ENCODE data around the gene WDR45. TPM values are rescaled to one million over a fixed set of nuclear protein-coding genes. Genes with fewer than 3 reads are reported as not detected.

WDR45 gene
- total RNA-seq, 1 experiment from 2014 or later = 42.7 TPM

- intact Hi-C loops (cut with micrococcal nuclease; ENCODE audit: unreplicated experiment) = loop anchor here (2.0 to 10.0 kb wide), 4 partner anchors 40 to 237 kb away; partner anchors contain the start of genes GRIPAP1, HDAC6, KCND1 and PIM2
- DNase-seq = no peak
- peaks cover 58% of the 10 kb centered on the region for H3K36me3 Mint-ChIP-seq (ENCODE audit: insufficient read depth, unreplicated experiment)
- H3K9me3 Mint-ChIP-seq (ENCODE audit: low read depth, unreplicated experiment) = no peaks in the 10 kb centered on the region
- TSS peak; percentile 68 for BruUV-seq (replicated peaks)
- TF ChIP-seq CTCF (IDR thresholded peaks at IDR 0.05; ENCODE audit: unreplicated experiment) = no peak
- CTCF ChIA-PET = no interaction called here
- H3K27ac Mint-ChIP-seq (ENCODE audit: unreplicated experiment) = peak overlapping the region; percentile 93
- H3K4me3 Mint-ChIP-seq (ENCODE audit: low read depth, unreplicated experiment) = peak overlapping the region; percentile 89
- H3K4me1 Mint-ChIP-seq (ENCODE audit: low read depth, unreplicated experiment) = peaks cover 36% of the 10 kb centered on the region
- H3K27me3 Mint-ChIP-seq (ENCODE audit: unreplicated experiment) = no peaks in the 10 kb centered on the region
Measured at GRCh38 chrX:49041744-49042580, 37.7 kb downstream of the WDR45 start.

- H3K27ac Mint-ChIP-seq (ENCODE audit: unreplicated experiment) = peak overlapping the region; percentile 72
- no peaks in the 10 kb centered on the region for H3K9me3 Mint-ChIP-seq (ENCODE audit: low read depth, unreplicated experiment)
Measured at GRCh38 chrX:49040376-49040955, 39.2 kb downstream of the WDR45 start.

DNA sequence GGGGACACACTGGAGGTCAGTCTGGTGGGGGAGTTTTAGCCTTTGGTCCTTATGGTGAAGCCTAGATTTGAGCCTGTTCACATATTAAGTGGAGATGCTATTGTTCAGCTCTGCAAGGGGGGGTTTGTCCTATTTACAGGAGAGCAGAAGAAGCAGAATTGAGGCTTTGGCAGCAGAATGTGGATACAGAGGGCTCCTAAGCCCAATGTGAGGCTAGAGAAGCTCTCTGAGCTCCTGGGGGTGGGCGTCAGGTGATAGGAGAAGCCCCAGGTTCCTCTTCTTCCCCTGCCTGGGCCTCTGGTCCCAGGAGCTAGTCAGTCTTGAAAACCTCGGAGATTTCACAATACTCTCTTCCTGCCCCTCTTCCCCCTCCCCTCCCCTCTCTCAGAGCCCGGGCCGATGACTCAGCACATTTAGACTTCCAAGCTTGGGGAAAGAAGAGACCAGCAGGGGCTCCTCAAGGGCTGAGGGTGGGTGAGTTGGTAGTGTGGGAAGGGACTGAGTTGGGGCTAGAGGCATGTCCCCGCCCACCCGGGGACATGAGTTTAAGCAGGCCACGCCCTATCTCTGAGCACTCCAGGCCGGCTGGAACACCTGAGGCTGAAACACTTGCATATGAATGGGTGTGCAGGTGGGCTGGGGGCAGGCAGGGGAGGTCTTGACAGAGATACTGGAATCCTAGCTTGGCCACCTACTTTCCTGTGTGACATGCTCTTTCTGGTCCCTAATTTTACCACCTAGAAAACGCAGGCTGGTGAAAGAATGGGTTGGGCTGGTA lies 39.9 kb downstream of the WDR45 start:
- no peak for TF ChIP-seq CTCF (IDR thresholded peaks at IDR 0.05; ENCODE audit: unreplicated experiment)
- peak overlapping the region; percentile 52 for H3K4me3 Mint-ChIP-seq (ENCODE audit: low read depth, unreplicated experiment)
- H3K27ac Mint-ChIP-seq (ENCODE audit: unreplicated experiment) = peak overlapping the region; percentile 72
- H3K36me3 Mint-ChIP-seq (ENCODE audit: insufficient read depth, unreplicated experiment) = peaks cover 65% of the 10 kb centered on the region
- no TSS peak for BruUV-seq (replicated peaks)
- H3K9me3 Mint-ChIP-seq (ENCODE audit: low read depth, unreplicated experiment) = no peaks in the 10 kb centered on the region
- peak; percentile 72 for DNase-seq
- CTCF ChIA-PET = interaction anchor here (1.0 kb wide), 1 partner anchor 37 kb away, joined by 5 read pairs; the partner anchor contains the start of gene GRIPAP1
- peaks cover 36% of the 10 kb centered on the region for H3K4me1 Mint-ChIP-seq (ENCODE audit: low read depth, unreplicated experiment)
- intact Hi-C loops (cut with micrococcal nuclease; ENCODE audit: unreplicated experiment) = loop anchor here (2.0 to 10.0 kb wide), 4 partner anchors 37 to 235 kb away; partner anchors contain the start of genes GRIPAP1, HDAC6, KCND1 and PIM2
- no peaks in the 10 kb centered on the region for H3K27me3 Mint-ChIP-seq (ENCODE audit: unreplicated experiment)

More at GRCh38 chrX:49040376-49040955, 39.2 kb downstream of the WDR45 start:
- peaks cover 36% of the 10 kb centered on the region for H3K4me1 Mint-ChIP-seq (ENCODE audit: low read depth, unreplicated experiment)
- H3K36me3 Mint-ChIP-seq (ENCODE audit: insufficient read depth, unreplicated experiment) = peaks cover 65% of the 10 kb centered on the region
- CTCF ChIA-PET = interaction anchor here (0.7 to 1.0 kb wide), 2 partner anchors 38 to 837 kb away, joined by 3 to 5 read pairs; partner anchors contain the start of gene GRIPAP1
- no peak for DNase-seq
- intact Hi-C loops (cut with micrococcal nuclease; ENCODE audit: unreplicated experiment) = loop anchor here (2.0 to 10.0 kb wide), 4 partner anchors 38 to 236 kb away; partner anchors contain the start of genes GRIPAP1, HDAC6, KCND1 and PIM2
- BruUV-seq (replicated peaks) = no TSS peak
- H3K4me3 Mint-ChIP-seq (ENCODE audit: low read depth, unreplicated experiment) = peak overlapping the region; percentile 52
- no peak for TF ChIP-seq CTCF (IDR thresholded peaks at IDR 0.05; ENCODE audit: unreplicated experiment)
- H3K27me3 Mint-ChIP-seq (ENCODE audit: unreplicated experiment) = no peaks in the 10 kb centered on the region

DNA sequence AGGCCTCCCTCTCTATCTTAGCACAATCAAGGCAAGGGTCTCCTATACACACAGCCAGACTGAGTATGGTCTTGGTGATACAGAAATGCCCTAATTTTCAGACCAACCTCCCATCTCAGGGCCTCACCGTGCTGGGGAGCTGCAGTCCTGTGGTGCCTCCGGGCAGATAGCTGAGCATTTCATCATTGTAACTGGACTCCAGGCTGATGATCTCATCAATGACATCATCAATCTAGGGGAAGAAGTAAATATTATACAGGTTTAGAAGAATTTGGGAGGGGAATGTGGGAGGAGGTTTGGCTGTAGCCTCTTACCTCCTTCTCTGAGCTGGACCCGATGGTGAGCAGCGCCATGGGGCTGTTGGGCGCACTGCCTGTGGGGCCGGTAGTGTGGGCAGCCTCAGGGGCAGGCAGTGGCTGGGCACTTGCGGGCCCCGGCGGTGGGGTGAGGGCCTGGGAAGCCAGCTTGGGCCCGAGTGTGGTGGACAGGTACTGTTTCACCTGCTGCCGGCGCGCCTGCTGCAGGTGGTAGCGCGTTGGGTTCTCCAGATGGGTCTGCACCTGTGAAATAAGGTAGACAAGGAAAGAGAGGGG lies 41.7 kb downstream of the WDR45 start:
- H3K4me3 Mint-ChIP-seq (ENCODE audit: low read depth, unreplicated experiment) = no peak overlapping the region
- intact Hi-C loops (cut with micrococcal nuclease; ENCODE audit: unreplicated experiment) = no loop called here
- no peak for DNase-seq

More for the DNA sequence above, 41.7 kb downstream of the WDR45 start:
- Mint-ChIP-seq H3K27ac (ENCODE audit: unreplicated experiment) (no peak overlapping the region), H3K4me1 (ENCODE audit: low read depth, unreplicated experiment) (peaks cover 29% of the 10 kb centered on the region), H3K36me3 (ENCODE audit: insufficient read depth, unreplicated experiment) (peaks cover 67% of the 10 kb centered on the region), H3K9me3 (ENCODE audit: low read depth, unreplicated experiment) (no peaks in the 10 kb centered on the region), H3K27me3 (ENCODE audit: unreplicated experiment) (no peaks in the 10 kb centered on the region)
- TF ChIP-seq CTCF (IDR thresholded peaks at IDR 0.05; ENCODE audit: unreplicated experiment) = no peak
- CTCF ChIA-PET = no interaction called here
- no TSS peak for BruUV-seq (replicated peaks)

Data from Calu3 (cell line).